Activated B cell treated with CpG ODN at 0.5 μM for 24 hours (primary cell): ENCODE data around the gene HTD2. TPM values are rescaled to one million over a fixed set of nuclear protein-coding genes. Genes with fewer than 3 reads are reported as not detected.

ENCODE experiments used
- ATAC-seq: fragments of 200-7000 bp; cut with Tn5 transposase; one replicate; pipeline ENCODE4 v1.10.0; 2021; ENCODE audit warnings: low read depth, mild to moderate bottlenecking, moderate library complexity
- CTCF ChIA-PET: fragments of 350-600 bp; sonication (Branson Sonifier 250); formaldehyde crosslinking; loops from one replicate; lab custom pipeline; 2021; ENCODE audit warnings: antibody characterized with exemption; lab: Charles Lee
- POLR2A ChIA-PET: fragments of 350-600 bp; sonication (Branson Sonifier 250); formaldehyde crosslinking; loops from one replicate; lab custom pipeline; 2021; ENCODE audit warnings: antibody characterized with exemption; lab: Charles Lee
- DNase-seq: peaks from one replicate; pipeline ENCODE4 v3.0.0; 2022
- H3K27ac Mint-ChIP-seq: one replicate; pipeline ENCODE4 v1.8.0; 2020; ENCODE audit warnings: mixed read lengths
- H3K27me3 Mint-ChIP-seq: one replicate; pipeline ENCODE4 v1.8.0; 2021; ENCODE audit warnings: mixed read lengths
- H3K36me3 Mint-ChIP-seq: one replicate; pipeline ENCODE4 v1.8.0; 2021; ENCODE audit warnings: low read depth, mixed read lengths
- H3K4me1 Mint-ChIP-seq: one replicate; pipeline ENCODE4 v1.8.0; 2021; ENCODE audit warnings: mixed read lengths
- H3K4me3 Mint-ChIP-seq: one replicate; pipeline ENCODE4 v1.8.0; 2020; ENCODE audit warnings: mild to moderate bottlenecking, mixed read lengths
- H3K9me3 Mint-ChIP-seq: one replicate; pipeline ENCODE4 v1.8.0; 2020; ENCODE audit warnings: mixed read lengths
- CTCF ChIP-seq: fragments of 200-600 bp; IDR thresholded peaks from one replicate; pipeline ENCODE4 v1.8.0; 2022; ENCODE audit warnings: antibody characterized with exemption, mild to moderate bottlenecking
- intact Hi-C: fragments of 100-400 bp; cut with micrococcal nuclease; formaldehyde crosslinking; loops from one replicate; pipeline ENCODE4 v1.15.1; 2024
- total RNA-seq: library from RNA; stranded (reverse); gene quantifications from 2 replicates; pipeline ENCODE4 v1.2.3, GENCODE V29; 2022

The HTD2 gene
- total RNA-seq, 1 donor from 2014 or later = 11.4 TPM

DNA sequence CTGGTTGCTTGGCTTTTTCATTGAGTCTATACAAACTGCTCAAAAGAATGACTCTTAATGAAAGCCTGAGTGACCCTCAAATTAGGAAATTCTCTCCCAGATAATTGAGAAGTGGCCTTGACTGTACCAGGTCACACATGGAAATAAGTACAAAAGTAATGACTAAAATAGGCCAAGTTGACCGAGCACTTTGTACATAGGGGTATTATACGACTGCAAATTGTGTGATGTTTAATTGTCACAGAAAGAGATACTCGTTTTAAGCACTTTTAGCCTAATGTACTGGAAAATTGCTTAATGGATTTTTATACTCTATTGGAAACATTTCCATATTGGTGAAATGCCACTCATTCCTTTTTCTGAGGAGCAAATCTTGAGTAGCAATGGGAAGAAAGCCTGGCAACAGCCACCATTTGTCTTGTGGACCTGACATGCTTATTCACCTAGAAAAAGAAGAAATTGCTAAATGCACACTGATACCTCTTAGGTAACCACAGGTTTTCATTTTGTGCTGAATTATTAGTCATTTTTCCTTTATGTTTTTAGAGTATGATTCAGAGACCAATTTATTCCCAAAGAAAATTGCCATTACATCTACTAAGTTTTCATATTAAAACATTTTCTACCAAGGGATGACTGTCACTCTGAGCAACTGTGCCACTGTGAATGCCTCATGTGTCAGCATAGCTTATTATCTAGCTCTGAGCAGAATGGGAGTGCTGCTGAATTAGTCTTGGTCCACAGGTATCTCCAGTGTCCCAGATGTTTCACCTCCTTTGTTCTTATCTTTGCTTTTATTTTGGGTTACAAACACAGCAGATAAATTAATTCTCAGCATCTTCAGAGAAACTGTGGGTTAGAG lies 17.4 kb downstream of the HTD2 start:
- ChIA-PET CTCF (interaction anchor here (1.0 to 2.8 kb wide), 4 partner anchors 31 to 306 kb away, joined by 3 to 23 read pairs (median 4); no protein-coding TSS in a partner anchor), POLR2A (interaction anchor here (0.8 to 3.3 kb wide), 5 partner anchors 10 to 167 kb away, joined by 4 to 16 read pairs (median 4); no protein-coding TSS in a partner anchor)
- peak overlapping the region; percentile 48 for H3K4me3 Mint-ChIP-seq
- no peak for TF ChIP-seq CTCF
- ATAC-seq (no peak), DNase-seq (no peak)
- intact Hi-C loops = loop anchor here (1.0 to 5.0 kb wide), 4 partner anchors 9 to 309 kb away; partner anchors contain the start of genes KCTD6 and PXK
- peaks cover 12% of the 10 kb centered on the region for H3K36me3 Mint-ChIP-seq
- H3K27me3 Mint-ChIP-seq = no peaks in the 10 kb centered on the region
- peaks cover 38% of the 10 kb centered on the region for H3K4me1 Mint-ChIP-seq
- H3K9me3 Mint-ChIP-seq = no peaks in the 10 kb centered on the region
- peak overlapping the region; percentile 73 for H3K27ac Mint-ChIP-seq

- Mint-ChIP-seq H3K9me3 (no peaks in the 10 kb centered on the region), H3K27ac (peak overlapping the region; percentile 73), H3K4me1 (peaks cover 38% of the 10 kb centered on the region), H3K4me3 (peak overlapping the region; percentile 48), H3K27me3 (no peaks in the 10 kb centered on the region), H3K36me3 (peaks cover 5% of the 10 kb centered on the region)
- ATAC-seq (peak; percentile 47), DNase-seq (no peak)
- no peak for TF ChIP-seq CTCF
- intact Hi-C loops = loop anchor here (1.0 to 5.0 kb wide), 4 partner anchors 8 to 308 kb away; partner anchors contain the start of genes KCTD6 and PXK
- CTCF ChIA-PET = interaction anchor here (0.7 to 2.1 kb wide), 6 partner anchors 19 to 305 kb away, joined by 3 to 7 read pairs (median 3); partner anchors contain the start of genes HTD2 and RPP14
- POLR2A ChIA-PET = interaction anchor here (0.5 to 3.3 kb wide), 11 partner anchors 9 to 167 kb away, joined by 3 to 16 read pairs (median 4); no protein-coding TSS in a partner anchor
These were observed 18.4 kb downstream of the HTD2 start for GRCh38 chr3:58324391-58325390.

GRCh38 chr3:58325525-58325992 lies 19.2 kb downstream of the HTD2 start:
- CTCF ChIA-PET = interaction anchor here (0.7 to 2.1 kb wide), 3 partner anchors 20 to 304 kb away, joined by 3 to 7 read pairs (median 3); partner anchors contain the start of genes HTD2, KCTD6 and RPP14
- Mint-ChIP-seq H3K4me1 (peaks cover 38% of the 10 kb centered on the region), H3K36me3 (peaks cover 1% of the 10 kb centered on the region), H3K27me3 (no peaks in the 10 kb centered on the region), H3K9me3 (no peaks in the 10 kb centered on the region), H3K4me3 (no peak overlapping the region), H3K27ac (peak overlapping the region; percentile 73)
- intact Hi-C loops = loop anchor here (2.0 kb wide), 1 partner anchor 167 kb away; the partner anchor contains the start of gene KCTD6
- DNase-seq = no peak
- ATAC-seq = no peak
- no peak for TF ChIP-seq CTCF
- POLR2A ChIA-PET = interaction anchor here (0.5 to 3.3 kb wide), 7 partner anchors 8 to 77 kb away, joined by 3 to 16 read pairs (median 8); no protein-coding TSS in a partner anchor

- no peaks in the 10 kb centered on the region for H3K36me3 Mint-ChIP-seq
- H3K27ac Mint-ChIP-seq = no peak overlapping the region
- ChIA-PET POLR2A (interaction anchor here (0.6 to 3.3 kb wide), 3 partner anchors 9 to 30 kb away, joined by 3 to 16 read pairs (median 7); no protein-coding TSS in a partner anchor), CTCF (interaction anchor here (0.7 to 2.1 kb wide), 6 partner anchors 9 to 304 kb away, joined by 3 to 7 read pairs (median 3); partner anchors contain the start of genes HTD2, KCTD6 and RPP14)
- DNase-seq (no peak), ATAC-seq (no peak)
- H3K4me1 Mint-ChIP-seq = peaks cover 33% of the 10 kb centered on the region
- TF ChIP-seq CTCF = no peak
- H3K4me3 Mint-ChIP-seq = no peak overlapping the region
- H3K9me3 Mint-ChIP-seq = no peaks in the 10 kb centered on the region
- intact Hi-C loops = no loop called here
- no peaks in the 10 kb centered on the region for H3K27me3 Mint-ChIP-seq
These were observed 20.1 kb downstream of the HTD2 start for GRCh38 chr3:58326267-58326900.
